ENCODE results near the gene KRT12.

GRCh38 chr17:40822132-40822812 is 44.8 kb downstream of the KRT12 start, which contains the start of gene KRT10:
- TF ChIP-seq PPARA (CRISPR knock-in tag; IDR thresholded peaks at IDR 0.05; ENCODE audit: borderline replicate concordance) (no peak), ZNF565 (CRISPR knock-in tag; conservative IDR thresholded peaks at IDR 0.05; ENCODE audit: low read depth) (no peak), ZFP30 (CRISPR knock-in tag; IDR thresholded peaks at IDR 0.05) (no peak), ZNF8 (CRISPR knock-in tag; IDR thresholded peaks at IDR 0.05) (no peak), BACH2 (CRISPR knock-in tag; IDR thresholded peaks at IDR 0.05; ENCODE audit: borderline replicate concordance) (no peak)
- TF ChIP-seq, protein P1, sequence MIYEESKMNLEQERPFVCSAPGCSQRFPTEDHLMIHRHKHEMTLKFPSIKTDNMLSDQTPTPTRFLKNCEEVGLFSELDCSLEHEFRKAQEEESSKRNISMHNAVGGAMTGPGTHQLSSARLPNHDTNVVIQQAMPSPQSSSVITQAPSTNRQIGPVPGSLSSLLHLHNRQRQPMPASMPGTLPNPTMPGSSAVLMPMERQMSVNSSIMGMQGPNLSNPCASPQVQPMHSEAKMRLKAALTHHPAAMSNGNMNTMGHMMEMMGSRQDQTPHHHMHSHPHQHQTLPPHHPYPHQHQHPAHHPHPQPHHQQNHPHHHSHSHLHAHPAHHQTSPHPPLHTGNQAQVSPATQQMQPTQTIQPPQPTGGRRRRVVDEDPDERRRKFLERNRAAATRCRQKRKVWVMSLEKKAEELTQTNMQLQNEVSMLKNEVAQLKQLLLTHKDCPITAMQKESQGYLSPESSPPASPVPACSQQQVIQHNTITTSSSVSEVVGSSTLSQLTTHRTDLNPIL (CRISPR knock-in tag; IDR thresholded peaks at IDR 0.05; ENCODE audit: low read depth) = no peak
- TF ChIP-seq, protein P2, sequence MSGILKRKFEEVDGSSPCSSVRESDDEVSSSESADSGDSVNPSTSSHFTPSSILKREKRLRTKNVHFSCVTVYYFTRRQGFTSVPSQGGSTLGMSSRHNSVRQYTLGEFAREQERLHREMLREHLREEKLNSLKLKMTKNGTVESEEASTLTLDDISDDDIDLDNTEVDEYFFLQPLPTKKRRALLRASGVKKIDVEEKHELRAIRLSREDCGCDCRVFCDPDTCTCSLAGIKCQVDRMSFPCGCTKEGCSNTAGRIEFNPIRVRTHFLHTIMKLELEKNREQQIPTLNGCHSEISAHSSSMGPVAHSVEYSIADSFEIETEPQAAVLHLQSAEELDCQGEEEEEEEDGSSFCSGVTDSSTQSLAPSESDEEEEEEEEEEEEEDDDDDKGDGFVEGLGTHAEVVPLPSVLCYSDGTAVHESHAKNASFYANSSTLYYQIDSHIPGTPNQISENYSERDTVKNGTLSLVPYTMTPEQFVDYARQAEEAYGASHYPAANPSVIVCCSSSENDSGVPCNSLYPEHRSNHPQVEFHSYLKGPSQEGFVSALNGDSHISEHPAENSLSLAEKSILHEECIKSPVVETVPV (CRISPR knock-in tag; IDR thresholded peaks at IDR 0.05) = no peak

Measured in SK-N-SH treated with all-trans-retinoic acid at 6 μM for 48 hours (cell line).